A673 (cell line): ENCODE results near the gene TMEM239.

Source experiments
- EZH2 ChIP-seq: fragments of 200-600 bp; sonication (generic); IDR thresholded peaks from 2 replicates; pipeline ENCODE4 v1.6.1; 2017; ENCODE audit warnings: borderline replicate concordance, low read depth, mild to moderate bottlenecking, mixed read lengths, antibody characterized with exemption, low read length; ENCODE audit not compliant: poor library complexity, severe bottlenecking
- TF ChIP-seq, protein P1 (sequence below): fragments of 300-800, 200-600 bp; sonication (generic); conservative IDR thresholded peaks from 2 replicates; pipeline ENCODE4 v1.5.1; 2017; ENCODE audit warnings: low read depth, mild to moderate bottlenecking, antibody characterized with exemption, low read length, moderate library complexity, mixed read lengths

DNA sequence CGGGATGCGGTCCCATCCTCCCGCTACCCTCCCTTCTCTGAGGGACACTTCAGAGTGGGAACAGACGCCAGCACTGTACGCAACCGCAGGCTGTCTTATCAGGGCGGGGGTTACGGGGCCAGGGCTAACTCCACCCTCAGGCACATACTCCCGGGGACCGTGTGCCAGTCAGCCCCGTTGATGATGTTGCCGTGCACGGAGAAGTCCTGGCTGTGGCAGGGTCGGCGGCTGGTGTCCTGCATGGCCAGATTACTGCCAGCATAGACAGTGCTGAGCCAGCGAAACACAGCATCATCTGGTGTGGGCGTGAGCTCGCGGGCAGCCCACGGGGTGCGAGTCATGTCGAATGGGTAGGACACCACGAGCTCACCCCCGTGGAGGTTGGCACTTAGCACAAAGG is 20.7 kb upstream of the TMEM239 start:
- TF ChIP-seq, protein P1, sequence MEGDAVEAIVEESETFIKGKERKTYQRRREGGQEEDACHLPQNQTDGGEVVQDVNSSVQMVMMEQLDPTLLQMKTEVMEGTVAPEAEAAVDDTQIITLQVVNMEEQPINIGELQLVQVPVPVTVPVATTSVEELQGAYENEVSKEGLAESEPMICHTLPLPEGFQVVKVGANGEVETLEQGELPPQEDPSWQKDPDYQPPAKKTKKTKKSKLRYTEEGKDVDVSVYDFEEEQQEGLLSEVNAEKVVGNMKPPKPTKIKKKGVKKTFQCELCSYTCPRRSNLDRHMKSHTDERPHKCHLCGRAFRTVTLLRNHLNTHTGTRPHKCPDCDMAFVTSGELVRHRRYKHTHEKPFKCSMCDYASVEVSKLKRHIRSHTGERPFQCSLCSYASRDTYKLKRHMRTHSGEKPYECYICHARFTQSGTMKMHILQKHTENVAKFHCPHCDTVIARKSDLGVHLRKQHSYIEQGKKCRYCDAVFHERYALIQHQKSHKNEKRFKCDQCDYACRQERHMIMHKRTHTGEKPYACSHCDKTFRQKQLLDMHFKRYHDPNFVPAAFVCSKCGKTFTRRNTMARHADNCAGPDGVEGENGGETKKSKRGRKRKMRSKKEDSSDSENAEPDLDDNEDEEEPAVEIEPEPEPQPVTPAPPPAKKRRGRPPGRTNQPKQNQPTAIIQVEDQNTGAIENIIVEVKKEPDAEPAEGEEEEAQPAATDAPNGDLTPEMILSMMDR, result no peak
- TF ChIP-seq EZH2, result no peak
